ENCODE results near the gene SPTLC3.

Gene SPTLC3

DNA sequence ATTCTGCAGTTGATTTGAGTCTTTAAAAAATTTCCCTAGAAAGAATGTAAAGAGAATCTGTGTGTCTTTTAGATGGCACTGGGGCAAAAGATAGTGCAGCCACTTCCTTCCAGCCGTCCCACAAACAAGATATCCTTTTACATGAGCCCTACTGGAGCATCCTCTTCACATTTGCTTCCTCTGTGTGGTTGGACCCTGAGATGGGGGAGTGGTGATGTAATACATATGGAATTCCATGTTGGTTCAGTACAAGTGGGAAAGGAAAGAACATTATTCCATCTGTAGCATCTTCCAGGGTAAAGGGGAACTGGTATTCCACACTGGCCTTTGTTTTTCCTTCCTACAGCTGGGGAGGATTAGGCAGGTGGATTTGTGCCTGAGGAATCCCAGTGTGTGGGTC lies 133.4 kb downstream of the SPTLC3 start:
- DNase-seq = no peak

DNA sequence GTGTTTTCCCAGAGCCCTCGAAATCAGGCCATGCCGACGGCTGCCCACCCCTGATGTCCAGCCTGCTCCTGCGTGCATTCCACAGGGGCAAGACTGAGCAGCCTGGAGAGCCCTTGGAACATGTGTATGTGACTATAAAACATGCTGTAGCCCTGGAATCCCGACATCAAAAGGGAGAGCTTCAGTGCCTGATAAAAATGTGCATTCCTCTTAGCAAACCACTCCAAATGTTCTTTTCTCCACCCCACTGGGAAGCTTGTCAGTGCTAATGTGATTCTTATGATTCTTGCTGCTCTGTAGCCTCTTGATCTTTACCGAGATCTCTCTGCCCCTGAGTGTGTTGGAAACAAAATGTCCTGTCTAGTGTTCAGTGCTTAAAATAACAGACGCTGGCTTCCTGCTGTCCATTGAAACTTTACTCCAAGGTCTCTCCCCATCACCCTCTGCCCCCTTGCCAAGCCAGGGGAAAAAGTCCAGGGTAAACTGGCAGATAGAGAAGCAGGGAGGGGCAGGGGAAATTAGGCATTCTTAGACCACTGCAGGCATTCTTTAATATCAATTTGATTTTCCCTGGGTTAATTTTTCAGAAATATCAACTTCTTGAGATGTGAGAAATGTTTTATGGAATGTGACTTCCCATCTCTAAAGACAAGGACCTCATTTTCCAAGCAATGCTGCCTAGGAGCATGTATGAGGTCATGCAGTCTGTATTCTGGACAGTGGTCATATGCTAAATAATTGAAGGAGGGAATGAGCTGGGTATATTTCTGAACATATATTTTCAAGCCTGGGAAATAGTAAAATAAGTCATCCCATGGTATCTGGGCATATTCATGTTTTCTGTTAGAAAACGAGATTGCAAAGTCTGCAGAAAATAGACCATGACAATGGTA lies 138.5 kb downstream of the SPTLC3 start:
- DNase-seq = no peak

DNA sequence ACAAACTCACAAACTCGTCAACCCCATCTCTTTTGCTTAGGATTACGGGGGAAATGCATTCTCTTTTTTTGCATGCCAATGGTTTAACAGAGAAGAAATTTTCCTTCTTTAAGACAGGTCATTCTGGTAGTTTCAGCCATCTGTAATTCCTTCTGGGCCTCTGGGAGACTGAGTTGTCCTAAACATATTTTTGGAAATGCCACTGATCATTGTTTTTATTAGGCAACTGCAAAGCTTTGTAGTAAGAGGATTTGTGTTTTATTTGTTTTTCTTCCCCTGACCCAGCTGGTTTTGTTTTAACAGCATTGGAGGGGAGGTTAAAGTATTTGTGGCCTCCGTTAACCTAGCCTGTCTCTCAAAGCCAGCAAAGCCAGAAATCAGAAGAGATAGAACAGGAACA lies 139.2 kb downstream of the SPTLC3 start:
- DNase-seq = no peak

- no peak for DNase-seq
Observed at GRCh38 chr20:13148402-13148801, 139.6 kb downstream of the SPTLC3 start.

DNA sequence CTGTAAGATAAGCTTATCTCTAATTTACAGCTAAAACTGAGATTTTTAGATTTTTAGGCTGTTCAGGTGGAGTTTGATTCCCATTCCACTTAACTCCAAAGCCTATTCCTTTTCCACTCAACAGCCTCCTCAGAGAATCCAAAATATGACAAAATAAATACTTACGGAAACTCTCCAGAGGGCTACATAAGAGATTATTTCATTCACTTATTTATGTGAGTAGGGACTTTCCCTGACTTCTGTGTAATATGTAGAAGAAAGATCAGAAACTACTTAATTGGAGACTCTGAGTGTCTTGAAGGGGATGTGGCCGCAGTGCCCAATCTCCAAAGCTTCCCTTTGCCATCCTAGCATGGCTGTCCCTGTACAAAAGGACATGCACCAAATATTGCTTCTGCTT lies 140.2 kb downstream of the SPTLC3 start:
- DNase-seq = no peak

GRCh38 chr20:13149371-13150105 lies 140.8 kb downstream of the SPTLC3 start:
- no peak for DNase-seq

DNA sequence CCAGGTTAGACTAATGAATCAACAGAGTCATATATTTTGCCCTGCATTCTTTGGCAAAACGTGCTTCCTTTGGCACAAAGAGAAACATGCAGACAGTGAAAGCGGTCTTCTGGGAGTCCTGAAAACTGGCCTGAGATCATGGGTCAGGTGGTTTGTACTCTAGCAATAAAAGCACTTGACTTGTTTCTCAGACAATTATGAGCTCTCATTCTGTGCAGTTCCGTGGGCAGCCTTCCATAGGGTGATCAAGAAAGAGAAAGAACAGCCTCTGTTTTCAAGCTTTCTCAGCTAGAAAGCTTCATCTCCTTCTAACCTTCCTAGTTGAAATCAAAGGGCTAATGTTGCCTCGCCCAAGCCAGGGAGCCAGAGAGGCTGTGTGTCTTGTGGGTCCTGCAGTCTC lies 149.6 kb downstream of the SPTLC3 start:
- no peak for DNase-seq

GRCh38 chr20:13159889-13160288 lies 151.1 kb downstream of the SPTLC3 start:
- no peak for DNase-seq

- DNase-seq = no peak
Observed at GRCh38 chr20:13165203-13165602, 156.4 kb downstream of the SPTLC3 start.

DNA sequence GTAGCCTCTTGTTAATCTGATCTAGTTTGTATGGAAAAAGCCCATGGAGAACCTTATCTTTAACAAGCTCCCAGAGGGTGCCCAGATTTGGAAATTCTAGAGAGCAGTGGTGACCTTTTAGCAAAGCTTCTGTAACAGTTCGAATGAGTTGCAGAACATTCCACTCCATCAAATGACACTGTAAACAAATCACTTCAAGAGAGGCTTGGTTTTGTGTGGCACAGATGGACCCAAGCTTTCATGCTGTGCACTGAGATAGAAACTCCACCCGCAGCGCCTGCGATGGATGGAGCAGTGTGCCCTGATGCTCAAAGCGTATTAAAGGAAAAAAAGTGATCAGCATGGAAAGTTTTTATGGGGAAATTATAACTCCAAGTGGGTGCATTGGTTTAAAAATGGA lies 157.2 kb downstream of the SPTLC3 start:
- DNase-seq = no peak

- no peak for DNase-seq
Observed at GRCh38 chr20:13166437-13166836, 157.7 kb downstream of the SPTLC3 start.

DNA sequence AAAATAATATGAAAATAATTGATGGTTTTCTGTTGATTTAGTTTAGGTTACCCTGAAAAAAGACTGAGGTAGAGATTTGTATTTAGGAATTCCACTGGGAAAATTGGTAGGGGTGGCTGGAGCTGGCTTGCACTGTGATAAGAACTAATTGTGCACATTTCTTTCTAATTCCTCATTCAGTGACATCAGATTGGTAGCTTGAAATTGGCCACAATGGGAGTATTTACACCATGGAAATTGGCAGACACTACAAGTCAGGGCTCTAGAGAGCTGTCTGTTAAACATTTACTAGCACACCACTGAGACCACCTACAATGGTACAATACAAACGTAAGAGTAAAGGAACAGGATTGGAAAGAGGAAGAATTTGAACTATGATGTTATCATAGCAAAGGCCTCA lies 160.3 kb downstream of the SPTLC3 start:
- DNase-seq = no peak

GRCh38 chr20:13170771-13171170 lies 162.0 kb downstream of the SPTLC3 start:
- no peak for DNase-seq

DNA sequence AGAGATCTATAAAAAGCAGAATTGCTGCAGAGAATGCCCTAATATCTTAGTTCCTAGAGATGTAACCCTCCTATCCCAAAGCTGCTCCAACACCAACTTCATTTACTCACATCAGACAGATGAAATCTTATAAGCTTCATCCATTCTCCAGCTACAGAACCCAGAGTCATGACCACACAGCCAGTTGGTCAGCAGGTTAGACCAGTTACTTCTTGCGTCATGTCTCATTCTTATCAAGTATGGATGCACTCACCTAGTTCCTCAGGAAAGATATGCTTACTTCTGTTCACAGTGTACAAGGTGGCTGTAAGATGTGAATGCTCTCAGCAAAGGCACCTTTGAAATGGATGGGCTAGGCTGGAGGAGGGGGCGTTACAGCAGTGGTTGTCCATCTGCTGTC lies 164.4 kb downstream of the SPTLC3 start:
- DNase-seq = no peak

DNA sequence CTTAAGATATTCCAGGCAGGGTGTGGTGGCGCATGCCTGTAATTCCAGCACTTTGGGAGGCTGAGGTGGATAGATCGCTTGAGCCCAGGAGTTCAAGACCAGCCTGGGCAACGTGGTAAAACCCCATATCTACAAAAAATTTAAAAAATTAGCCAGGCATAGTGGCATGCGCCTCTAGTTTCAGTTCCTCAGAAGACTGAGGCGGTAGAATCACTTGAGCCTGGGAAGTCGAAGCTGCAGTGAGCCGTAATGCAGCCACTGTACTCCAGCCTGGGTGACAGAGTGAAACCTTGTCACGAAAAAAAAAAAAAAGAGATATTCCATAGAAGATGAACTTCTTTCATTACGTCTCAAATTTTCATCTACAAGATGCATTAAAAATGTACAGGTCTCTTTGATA lies 165.6 kb downstream of the SPTLC3 start:
- DNase-seq = no peak

DNA sequence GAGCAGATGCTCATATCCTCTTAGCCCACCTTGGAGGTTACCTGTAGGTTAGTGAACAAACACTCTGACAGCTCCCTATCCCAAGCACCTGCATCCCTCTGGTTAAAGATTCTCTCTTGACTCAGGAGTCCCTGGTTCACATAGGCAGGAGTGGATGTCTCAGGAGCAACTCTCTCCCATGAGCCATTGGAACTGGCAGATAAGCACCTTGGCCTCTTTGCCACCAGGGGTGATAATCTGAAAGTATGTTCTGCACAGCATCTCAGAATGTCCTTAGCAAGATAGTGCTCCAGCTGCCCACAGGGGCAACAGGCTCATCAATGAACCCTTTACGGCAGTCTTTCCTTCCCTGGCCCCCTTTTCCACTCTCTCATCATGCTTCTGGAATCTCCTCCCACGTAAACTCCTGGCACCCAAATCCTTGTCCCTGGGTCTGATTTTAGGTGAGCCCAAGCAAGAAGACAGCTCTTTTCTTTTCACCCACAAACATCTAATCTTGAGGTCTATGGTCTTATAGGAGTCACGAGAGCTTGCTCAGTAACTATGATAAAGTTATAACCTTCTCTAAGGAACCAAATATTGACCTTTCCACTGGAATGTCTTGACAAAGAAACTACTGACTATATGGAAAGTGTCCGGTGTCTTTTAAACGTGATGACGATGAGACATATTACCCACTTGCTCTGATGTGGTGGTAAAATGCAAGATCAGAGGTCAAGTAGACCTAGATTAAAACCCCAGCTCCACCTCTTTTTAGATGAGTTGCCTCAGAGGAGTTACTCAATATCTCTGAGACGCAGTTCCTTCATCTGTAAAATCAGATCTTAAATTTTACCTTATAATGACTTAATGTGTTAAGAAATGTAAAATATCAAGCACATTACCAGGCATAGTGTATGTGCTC lies 172.5 kb downstream of the SPTLC3 start:
- no peak for DNase-seq

DNA sequence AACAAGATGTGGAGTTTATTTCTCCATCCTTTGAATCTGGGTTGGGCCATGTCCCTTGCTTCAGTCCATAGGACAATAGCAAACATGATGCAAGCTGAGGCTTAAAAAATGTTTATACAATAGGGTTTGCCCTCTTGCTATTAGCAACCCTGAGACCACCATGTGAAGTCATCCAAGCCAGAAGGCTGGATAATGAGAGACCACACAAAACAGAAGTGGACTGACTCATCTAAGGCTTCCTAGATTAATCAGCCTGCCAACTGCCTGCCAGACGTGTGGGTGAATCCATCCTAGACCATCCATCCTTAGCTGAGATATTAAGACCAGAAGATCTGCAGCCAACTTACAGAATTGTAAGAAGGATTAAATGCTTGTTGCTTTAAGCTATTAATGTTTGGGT lies 174.2 kb downstream of the SPTLC3 start:
- DNase-seq = no peak

DNA sequence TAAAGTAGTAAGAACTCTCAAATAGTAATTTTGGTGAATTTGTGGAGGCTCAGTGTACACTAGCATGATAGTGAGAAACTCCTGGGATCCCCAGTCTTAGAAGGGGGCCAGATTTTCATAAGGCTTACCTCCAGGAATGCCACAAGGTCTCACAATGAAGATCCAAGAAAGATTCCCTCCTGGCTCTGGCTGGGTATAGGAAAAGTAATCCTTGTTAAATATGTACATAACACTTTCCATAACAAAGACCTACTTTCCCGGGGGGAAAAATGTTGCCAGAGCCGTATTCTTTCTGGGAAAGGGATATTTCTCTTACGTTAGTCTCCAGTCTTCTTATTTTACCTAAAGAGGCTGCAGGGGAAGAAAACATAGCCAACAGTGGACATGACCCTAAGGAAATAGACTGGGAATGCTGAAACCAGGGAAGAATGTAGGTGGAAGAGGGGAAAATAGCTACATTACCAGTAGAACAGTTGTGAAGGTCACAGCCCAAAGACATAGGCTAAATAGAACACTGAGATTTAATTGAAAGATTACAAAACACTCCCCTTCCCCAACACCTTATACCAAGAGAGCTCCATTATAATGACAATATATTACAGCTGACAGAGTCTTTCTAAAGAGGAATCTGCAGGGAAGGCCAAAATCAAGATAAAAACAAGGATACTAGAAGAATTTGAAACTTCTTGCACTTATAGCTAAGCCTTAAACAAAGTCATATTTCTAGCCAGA lies 177.4 kb downstream of the SPTLC3 start:
- DNase-seq = no peak

- no peak for DNase-seq
Observed at GRCh38 chr20:13187899-13188298, 179.1 kb downstream of the SPTLC3 start.

GRCh38 chr20:13199279-13199678 lies 190.5 kb downstream of the SPTLC3 start:
- no peak for DNase-seq

DNA sequence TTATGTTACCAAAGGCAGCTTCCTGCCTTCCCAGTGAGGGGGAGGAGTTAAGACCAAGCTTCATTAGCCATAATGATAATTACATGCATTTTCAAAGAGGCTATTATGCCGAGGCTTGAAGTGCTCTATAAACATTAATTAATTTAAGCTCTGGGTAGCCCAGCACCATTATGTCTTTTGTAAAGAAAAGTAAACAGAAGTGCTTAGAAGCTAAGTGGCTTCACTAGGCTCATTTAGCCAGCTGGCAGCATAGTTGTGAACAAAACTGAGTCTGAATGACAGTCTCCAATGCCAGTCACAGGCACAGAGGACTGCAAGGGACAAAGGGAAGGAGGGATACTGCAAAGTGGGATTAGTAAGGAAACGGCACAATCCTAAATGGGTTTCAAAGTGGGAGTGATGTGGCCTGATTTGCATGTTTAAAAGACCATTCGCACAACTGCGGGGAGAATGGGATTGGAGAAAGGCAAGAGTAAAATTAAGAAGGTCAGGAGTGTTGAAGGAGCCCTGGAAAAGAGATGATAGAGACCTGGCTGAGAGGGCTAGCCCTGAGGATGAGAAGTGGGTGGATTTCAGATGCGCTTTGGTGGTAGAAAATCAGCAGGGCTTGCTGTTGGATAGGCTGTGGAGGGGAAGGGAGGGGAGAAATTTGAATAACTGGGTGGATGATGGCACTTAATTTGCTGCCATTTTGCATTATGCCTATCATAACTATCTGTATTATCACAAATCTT lies 192.2 kb downstream of the SPTLC3 start:
- no peak for DNase-seq

DNA sequence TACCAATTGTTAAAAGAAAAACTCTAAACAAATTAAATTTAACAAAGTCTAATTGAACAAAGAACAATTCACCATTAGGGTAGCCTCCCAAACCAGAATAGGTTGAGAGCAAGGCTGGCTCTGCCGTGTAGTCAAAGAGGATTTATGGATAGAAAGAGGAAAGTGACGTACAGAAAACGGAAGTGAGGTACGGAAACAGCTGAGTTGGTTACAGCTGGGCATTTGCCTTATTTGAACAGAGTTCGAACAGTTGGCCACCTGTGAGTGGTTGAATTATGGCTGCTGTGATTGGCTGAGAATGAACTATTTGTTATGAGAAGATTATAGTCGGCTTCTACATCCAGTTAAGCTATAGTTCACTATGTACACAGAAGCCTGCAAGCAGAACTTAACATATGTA lies 193.8 kb downstream of the SPTLC3 start:
- no peak for DNase-seq
